Breast epithelium (tissue), 4 donors: ENCODE results near the gene MAP3K5. TPM values are rescaled to one million over a fixed set of nuclear protein-coding genes. Genes with fewer than 3 reads are reported as not detected.
A peak's percentile ranks its signal among the peaks of the same experiment; 100 is the strongest.
"Not testable (repeated sequence)": the region's sequence is repeated elsewhere in the genome, so short reads cannot be mapped to it uniquely, and the experiment has no call there.

Source experiments
- DNase-seq, 2 donors: peaks; one replicate each; pipeline ENCODE4 v3.0.0-alpha.2; 2019; ENCODE audit warnings: low spot score in 2 of 2
- H3K27ac ChIP-seq, 2 donors: fragments of 200-600 bp; sonication (generic) in 1 of 2; one replicate each; pipeline ENCODE4 v1.5.1; 2016 to 2019; ENCODE audit warnings: mild to moderate bottlenecking in 1 of 2
- H3K27me3 ChIP-seq, 2 donors: fragments of 200-600 bp; sonication (generic) in 1 of 2; one replicate each; pipeline versions ENCODE4 v1.5.1 to v1.6.0; 2017 to 2019; ENCODE audit warnings: control low read depth in 1 of 2, mild to moderate bottlenecking in 1 of 2
- H3K36me3 ChIP-seq: fragments of 200-600 bp; one replicate; pipeline ENCODE4 v1.5.1; 2019
- H3K4me1 ChIP-seq, 2 donors: fragments of 200-600 bp; sonication (generic); one replicate each; pipeline ENCODE4 v1.5.1; 2016 to 2019; ENCODE audit warnings: control low read depth in 1 of 2
- H3K4me3 ChIP-seq, 3 donors: fragments of 200-600 bp; sonication (generic); 1 replicate in 2 of 3; 2 replicates in 1 of 3; pipeline ENCODE4 v1.5.1; 2016 to 2019; ENCODE audit warnings: mild to moderate bottlenecking in 3 of 3, moderate library complexity in 2 of 3
- H3K9me3 ChIP-seq, 2 donors: fragments of 200-600 bp; sonication (generic) in 1 of 2; one replicate each; pipeline ENCODE4 v1.5.1; 2016 to 2019; ENCODE audit warnings: control low read depth in 1 of 2
- POLR2A ChIP-seq: fragments of 450-650 bp; IDR thresholded peaks from one replicate; pipeline ENCODE4 v1.6.1; 2016; ENCODE audit warnings: antibody characterized with exemption, mild to moderate bottlenecking, moderate library complexity
- POLR2AphosphoS5 ChIP-seq, 3 donors: sonication (generic); formaldehyde crosslinking; IDR thresholded peaks; one replicate each; pipeline ENCODE4 v1.6.1; 2017; ENCODE audit warnings: antibody characterized with exemption in 3 of 3
- intact Hi-C: fragments of 100-400 bp; cut with DNase I; formaldehyde crosslinking; loops from one replicate; pipeline ENCODE4 v1.15.1; 2023; ENCODE audit warnings: low total_unique reads
- total RNA-seq, 3 donors: library from RNA; depleted of rRNA; stranded (reverse); fragments of >200 nt; gene quantifications; one replicate each; pipeline ENCODE4 v1.1.0, GENCODE V29; 2016
- TF ChIP-seq, protein P1 (sequence below), 3 donors: fragments of 450-650 bp; IDR thresholded peaks; one replicate each; pipeline ENCODE4 v1.5.1; 2016 to 2017; ENCODE audit warnings: antibody characterized with exemption in 3 of 3, mild to moderate bottlenecking in 3 of 3, moderate library complexity in 3 of 3

Gene MAP3K5
- total RNA-seq, 3 donors from 2014 or later = 18.6 to 40.0 (median 33.2) TPM

DNA sequence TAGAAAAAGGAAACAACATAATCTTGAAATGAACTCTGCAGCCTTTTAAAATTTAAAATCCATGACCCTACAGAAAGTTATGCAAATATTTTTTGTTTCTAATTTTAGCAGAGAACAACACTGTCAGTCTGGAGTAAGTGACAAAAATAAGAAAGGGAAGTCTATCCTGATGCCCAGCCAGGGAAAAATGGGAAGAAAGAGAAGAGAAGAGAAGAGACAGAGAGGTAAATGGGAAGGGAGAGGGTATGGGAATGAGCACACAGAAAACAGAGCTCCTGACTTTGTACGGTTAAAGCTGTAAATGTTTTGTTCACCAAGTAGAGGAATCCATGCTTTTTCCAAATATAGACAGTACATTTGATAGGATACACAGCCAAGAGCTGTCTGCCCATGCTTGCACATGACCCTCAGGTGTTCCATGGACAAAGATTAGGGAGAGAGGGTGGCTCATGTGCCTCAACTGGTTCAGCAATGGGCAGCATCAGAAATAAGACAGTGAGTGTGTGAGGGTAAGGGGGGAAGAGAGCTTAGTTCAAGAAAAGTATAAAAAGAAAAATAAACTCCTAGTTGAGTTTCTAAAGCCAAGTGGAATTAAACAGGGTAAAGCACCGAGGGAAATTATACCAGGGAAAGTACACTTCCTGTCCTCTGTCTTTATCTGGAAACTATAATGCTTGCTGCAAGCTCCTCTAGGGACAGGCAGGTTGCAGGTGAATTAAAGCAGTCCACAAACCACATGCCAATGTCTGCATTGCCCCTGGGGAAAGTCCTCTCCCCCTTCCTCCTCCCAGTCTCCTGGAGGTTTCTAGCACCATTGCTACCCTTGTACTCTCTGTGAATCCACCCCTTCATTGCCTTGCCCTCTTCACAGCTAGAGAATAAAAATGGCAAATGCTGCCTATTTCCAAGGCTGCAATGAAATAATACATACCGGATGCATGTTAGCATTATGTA lies 30.0 kb downstream of the MAP3K5 start:
- no peak for DNase-seq
- no peaks in the 10 kb centered on the region for H3K9me3 ChIP-seq
- peak overlapping the region; percentile 3 to 41 (median 35) for H3K4me3 ChIP-seq
- intact Hi-C loops = no loop called here
- H3K27me3 ChIP-seq = no peaks in the 10 kb centered on the region
- peak overlapping the region; percentile 77 to 80 for H3K27ac ChIP-seq
- no peak for TF ChIP-seq POLR2AphosphoS5 (IDR thresholded peaks at IDR 0.05)
- TF ChIP-seq POLR2A = no peak
- TF ChIP-seq, protein P1, sequence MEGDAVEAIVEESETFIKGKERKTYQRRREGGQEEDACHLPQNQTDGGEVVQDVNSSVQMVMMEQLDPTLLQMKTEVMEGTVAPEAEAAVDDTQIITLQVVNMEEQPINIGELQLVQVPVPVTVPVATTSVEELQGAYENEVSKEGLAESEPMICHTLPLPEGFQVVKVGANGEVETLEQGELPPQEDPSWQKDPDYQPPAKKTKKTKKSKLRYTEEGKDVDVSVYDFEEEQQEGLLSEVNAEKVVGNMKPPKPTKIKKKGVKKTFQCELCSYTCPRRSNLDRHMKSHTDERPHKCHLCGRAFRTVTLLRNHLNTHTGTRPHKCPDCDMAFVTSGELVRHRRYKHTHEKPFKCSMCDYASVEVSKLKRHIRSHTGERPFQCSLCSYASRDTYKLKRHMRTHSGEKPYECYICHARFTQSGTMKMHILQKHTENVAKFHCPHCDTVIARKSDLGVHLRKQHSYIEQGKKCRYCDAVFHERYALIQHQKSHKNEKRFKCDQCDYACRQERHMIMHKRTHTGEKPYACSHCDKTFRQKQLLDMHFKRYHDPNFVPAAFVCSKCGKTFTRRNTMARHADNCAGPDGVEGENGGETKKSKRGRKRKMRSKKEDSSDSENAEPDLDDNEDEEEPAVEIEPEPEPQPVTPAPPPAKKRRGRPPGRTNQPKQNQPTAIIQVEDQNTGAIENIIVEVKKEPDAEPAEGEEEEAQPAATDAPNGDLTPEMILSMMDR (IDR thresholded peaks at IDR 0.05) = no peak
- no peaks in the 10 kb centered on the region for H3K36me3 ChIP-seq
- H3K4me1 ChIP-seq = peaks cover 0 to 15% of the 10 kb centered on the region in 2 donors

GRCh38 chr6:136761227-136761922 lies 30.9 kb downstream of the MAP3K5 start:
- Histone ChIP-seq H3K4me3 (peak overlapping the region; percentile 3 to 41 (median 35)), H3K4me1 (peaks cover 0 to 15% of the 10 kb centered on the region in 2 donors), H3K27ac (peak overlapping the region; percentile 77 to 80), H3K27me3 (no peaks in the 10 kb centered on the region), H3K36me3 (no peaks in the 10 kb centered on the region), H3K9me3 (no peaks in the 10 kb centered on the region)
- TF ChIP-seq POLR2AphosphoS5 (IDR thresholded peaks at IDR 0.05) (no peak), POLR2A (no peak)
- TF ChIP-seq, protein P1 (IDR thresholded peaks at IDR 0.05) = no peak
- intact Hi-C loops = no loop called here
- DNase-seq = peak; percentile 57 to 72

DNA sequence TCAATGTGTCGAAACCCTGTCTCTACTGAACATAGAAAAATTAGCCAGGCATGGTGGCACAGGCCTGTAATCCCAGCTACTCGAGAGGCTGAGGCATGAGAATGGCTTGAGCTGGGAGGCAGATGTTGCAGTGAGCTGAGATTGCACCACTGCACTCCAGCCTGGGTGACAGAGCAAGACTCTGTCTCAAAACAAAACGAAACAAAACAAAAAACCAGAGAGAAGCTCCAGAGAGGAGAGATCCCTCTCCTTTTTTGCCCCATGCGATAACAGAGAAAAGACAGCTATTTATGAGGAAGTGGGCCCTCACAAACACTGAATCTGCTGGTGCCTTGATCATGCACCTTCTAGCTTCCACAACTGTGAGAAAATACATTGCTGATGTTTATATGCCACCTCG lies 31.5 kb downstream of the MAP3K5 start:
- H3K4me1 ChIP-seq = peaks cover 0 to 15% of the 10 kb centered on the region in 2 donors
- H3K27me3 ChIP-seq, H3K9me3 ChIP-seq, intact Hi-C loops, DNase-seq, H3K36me3 ChIP-seq: not testable (repeated sequence)
- peak overlapping the region; percentile 50 to 80 for H3K27ac ChIP-seq
- peak overlapping the region in 2 of 3 donors; percentile 2 to 35 for H3K4me3 ChIP-seq

DNA sequence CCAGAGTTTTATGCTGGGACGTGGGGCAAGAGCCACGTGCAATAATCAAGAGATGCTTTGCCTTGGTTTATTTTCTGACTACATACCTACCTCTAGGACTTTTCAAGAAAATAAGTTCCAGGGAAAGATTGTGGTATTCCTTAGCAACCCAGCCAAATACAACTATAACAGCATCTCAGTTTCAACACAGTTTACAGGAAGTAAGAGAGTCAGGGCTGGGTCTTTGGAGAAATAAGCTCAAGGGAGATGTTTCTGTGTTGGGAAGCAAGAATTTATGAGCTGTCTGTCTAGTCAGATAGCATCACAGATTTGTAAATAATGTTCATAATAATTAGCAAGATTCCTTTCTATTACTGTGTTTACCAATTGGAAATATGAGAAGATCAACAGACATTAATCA lies 35.1 kb downstream of the MAP3K5 start:
- DNase-seq = no peak
- H3K36me3 ChIP-seq = no peaks in the 10 kb centered on the region
- no peaks in the 10 kb centered on the region for H3K9me3 ChIP-seq
- TF ChIP-seq POLR2A = no peak
- TF ChIP-seq, protein P1 (IDR thresholded peaks at IDR 0.05) = no peak
- TF ChIP-seq POLR2AphosphoS5 (IDR thresholded peaks at IDR 0.05) = no peak
- no peaks in the 10 kb centered on the region for H3K27me3 ChIP-seq
- peaks cover 0 to 12% of the 10 kb centered on the region in 2 donors for H3K4me1 ChIP-seq
- intact Hi-C loops = no loop called here
- H3K4me3 ChIP-seq = no peak overlapping the region
- H3K27ac ChIP-seq = no peak overlapping the region

DNA sequence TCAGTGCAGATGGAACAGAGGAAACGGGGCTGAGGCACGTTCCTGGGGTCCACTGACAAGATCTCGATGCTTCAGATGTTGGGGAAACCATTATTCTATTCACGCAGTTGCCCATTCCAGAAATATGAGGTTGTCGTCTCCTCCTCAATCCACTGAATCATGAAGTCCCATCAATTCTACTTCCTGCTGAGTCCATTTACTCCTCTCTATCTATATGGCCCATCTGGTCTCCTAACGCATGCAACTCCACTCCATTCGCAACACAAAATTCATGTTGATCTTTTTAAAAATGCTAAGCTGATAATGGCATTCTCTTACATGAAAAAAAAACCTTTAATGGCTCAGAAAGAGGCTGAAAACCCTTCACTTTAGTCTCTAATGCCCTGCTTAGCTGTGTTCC lies 37.5 kb downstream of the MAP3K5 start:
- H3K4me3 ChIP-seq = no peak overlapping the region
- no peaks in the 10 kb centered on the region for H3K27me3 ChIP-seq
- no peak for DNase-seq
- H3K4me1 ChIP-seq = no peaks in the 10 kb centered on the region
- H3K36me3 ChIP-seq = no peaks in the 10 kb centered on the region
- TF ChIP-seq, protein P1 (IDR thresholded peaks at IDR 0.05) = no peak
- TF ChIP-seq POLR2AphosphoS5 (IDR thresholded peaks at IDR 0.05) (no peak), POLR2A (no peak)
- H3K9me3 ChIP-seq = no peaks in the 10 kb centered on the region
- intact Hi-C loops = no loop called here
- H3K27ac ChIP-seq = no peak overlapping the region
